Ascending aorta (tissue), 2 donors: ENCODE data around the gene NRXN3. TPM values are rescaled to one million over a fixed set of nuclear protein-coding genes. Genes with fewer than 3 reads are reported as not detected.
"Not testable (repeated sequence)": the region's sequence is repeated elsewhere in the genome, so short reads cannot be mapped to it uniquely, and the experiment has no call there.

Experiments used
- DNase-seq, 2 donors: peaks; one replicate each; pipeline ENCODE4 v3.0.0-alpha.2; 2019; ENCODE audit warnings: low spot score in 2 of 2
- H3K27ac ChIP-seq, 2 donors: fragments of 200-600 bp; sonication (generic); one replicate each; pipeline ENCODE4 v1.5.1; 2016 to 2017; ENCODE audit warnings: mild to moderate bottlenecking in 1 of 2
- H3K27me3 ChIP-seq: fragments of 200-600 bp; sonication (generic); one replicate; pipeline ENCODE4 v1.5.1; 2017
- H3K36me3 ChIP-seq, 2 donors: fragments of 200-600 bp; sonication (generic); one replicate each; pipeline ENCODE4 v1.5.1; 2016
- H3K4me1 ChIP-seq, 2 donors: fragments of 200-600 bp; sonication (generic); one replicate each; pipeline ENCODE4 v1.5.1; 2016 to 2017; ENCODE audit warnings: mild to moderate bottlenecking in 1 of 2
- H3K4me3 ChIP-seq, 2 donors: fragments of 200-600 bp; sonication (generic); one replicate each; pipeline ENCODE4 v1.5.1; 2016 to 2017; ENCODE audit warnings: mild to moderate bottlenecking in 1 of 2
- H3K9me3 ChIP-seq, 2 donors: fragments of 200-600 bp; sonication (generic); one replicate each; pipeline ENCODE4 v1.5.1; 2016
- intact Hi-C: fragments of 100-400 bp; cut with DNase I; formaldehyde crosslinking; loops from one replicate; pipeline ENCODE4 v1.15.1; 2023
- total RNA-seq: library from RNA; depleted of rRNA; stranded (reverse); fragments of >200 nt; gene quantifications from one replicate; pipeline ENCODE4 v1.1.0, GENCODE V29; 2016
- TF ChIP-seq, protein P1 (sequence below), 3 experiments: fragments of 200-600 bp in 2 of 3; fragments of 450-650 bp in 1 of 3; sonication (generic) in 2 of 3; IDR thresholded peaks; one replicate each; pipeline ENCODE4 v1.5.1; 2016 to 2019; ENCODE audit warnings: antibody characterized with exemption in 3 of 3, mild to moderate bottlenecking in 1 of 3, moderate library complexity in 1 of 3

The NRXN3 gene
- total RNA-seq, 1 donor from 2014 or later: 21.0 TPM

DNA sequence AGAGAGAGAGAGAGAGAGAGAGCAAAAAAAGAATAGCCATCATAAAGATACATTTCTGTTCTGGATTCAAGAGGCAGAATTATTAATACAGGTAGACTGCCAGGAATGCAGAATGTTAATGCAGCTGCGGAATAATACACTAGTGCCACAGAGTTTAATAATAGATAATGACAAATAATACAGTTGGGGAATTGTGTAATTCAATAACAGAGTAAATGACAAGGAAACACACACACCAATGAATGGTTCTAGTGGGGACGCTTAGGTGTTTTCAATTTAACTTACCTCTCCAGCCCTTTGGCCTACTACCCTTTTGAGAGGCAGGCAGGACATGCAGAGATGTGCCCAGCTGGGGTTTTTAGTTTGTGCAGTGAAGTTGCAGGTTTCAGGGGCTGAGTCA, 313.9 kb downstream of the NRXN3 start:
- Histone ChIP-seq H3K4me3 (no peak overlapping the region), H3K27me3 (no peaks in the 10 kb centered on the region), H3K4me1 (no peaks in the 10 kb centered on the region), H3K27ac (no peak overlapping the region), H3K9me3 (no peaks in the 10 kb centered on the region), H3K36me3 (no peaks in the 10 kb centered on the region)
- intact Hi-C loops: no loop called here
- no peak for DNase-seq
- TF ChIP-seq, protein P1, sequence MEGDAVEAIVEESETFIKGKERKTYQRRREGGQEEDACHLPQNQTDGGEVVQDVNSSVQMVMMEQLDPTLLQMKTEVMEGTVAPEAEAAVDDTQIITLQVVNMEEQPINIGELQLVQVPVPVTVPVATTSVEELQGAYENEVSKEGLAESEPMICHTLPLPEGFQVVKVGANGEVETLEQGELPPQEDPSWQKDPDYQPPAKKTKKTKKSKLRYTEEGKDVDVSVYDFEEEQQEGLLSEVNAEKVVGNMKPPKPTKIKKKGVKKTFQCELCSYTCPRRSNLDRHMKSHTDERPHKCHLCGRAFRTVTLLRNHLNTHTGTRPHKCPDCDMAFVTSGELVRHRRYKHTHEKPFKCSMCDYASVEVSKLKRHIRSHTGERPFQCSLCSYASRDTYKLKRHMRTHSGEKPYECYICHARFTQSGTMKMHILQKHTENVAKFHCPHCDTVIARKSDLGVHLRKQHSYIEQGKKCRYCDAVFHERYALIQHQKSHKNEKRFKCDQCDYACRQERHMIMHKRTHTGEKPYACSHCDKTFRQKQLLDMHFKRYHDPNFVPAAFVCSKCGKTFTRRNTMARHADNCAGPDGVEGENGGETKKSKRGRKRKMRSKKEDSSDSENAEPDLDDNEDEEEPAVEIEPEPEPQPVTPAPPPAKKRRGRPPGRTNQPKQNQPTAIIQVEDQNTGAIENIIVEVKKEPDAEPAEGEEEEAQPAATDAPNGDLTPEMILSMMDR (IDR thresholded peaks at IDR 0.05): no peak

DNA sequence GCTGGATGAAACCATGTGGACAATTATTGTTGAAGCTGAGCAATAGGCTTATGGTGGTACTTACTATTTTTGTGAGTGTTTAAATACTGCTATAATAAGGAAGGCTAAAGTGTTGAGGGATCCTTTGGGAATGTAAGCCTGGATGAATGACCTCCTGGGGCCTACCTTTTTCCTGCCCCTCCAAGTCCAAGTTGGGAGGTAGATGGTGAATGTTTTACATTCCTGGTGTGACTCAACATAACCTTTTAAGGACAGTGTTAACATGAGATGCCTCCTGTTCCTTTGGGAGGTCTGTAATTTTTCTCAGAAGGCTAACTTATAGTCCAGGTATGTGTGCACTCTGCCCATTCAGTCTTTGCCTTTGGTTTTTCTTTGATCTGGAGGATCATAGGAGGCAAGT, 315.9 kb downstream of the NRXN3 start:
- intact Hi-C loops: no loop called here
- H3K27ac ChIP-seq: no peak overlapping the region
- no peaks in the 10 kb centered on the region for H3K36me3 ChIP-seq
- H3K4me3 ChIP-seq: no peak overlapping the region
- no peaks in the 10 kb centered on the region for H3K27me3 ChIP-seq
- H3K9me3 ChIP-seq: no peaks in the 10 kb centered on the region
- H3K4me1 ChIP-seq: no peaks in the 10 kb centered on the region
- DNase-seq: no peak
- TF ChIP-seq, protein P1 (IDR thresholded peaks at IDR 0.05): no peak

DNA sequence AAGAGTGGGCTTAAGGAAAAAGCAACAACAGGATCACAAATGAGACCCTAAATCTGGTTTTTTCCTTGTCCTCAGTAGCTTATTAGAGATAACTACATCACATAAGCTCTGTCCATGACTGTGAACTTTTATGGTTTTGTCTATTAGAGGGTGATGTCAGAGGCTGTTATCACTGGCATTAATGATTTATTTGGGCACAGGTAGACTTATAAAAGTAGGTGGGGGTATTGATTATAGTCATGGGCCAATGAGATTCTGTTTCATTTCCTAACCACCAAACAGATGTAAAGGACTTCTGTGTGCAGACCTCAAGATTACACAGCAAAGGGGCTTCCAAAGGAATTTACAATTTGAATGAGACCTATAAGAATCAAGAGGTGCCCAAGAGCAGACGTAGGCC, 316.4 kb downstream of the NRXN3 start:
- Histone ChIP-seq H3K4me3 (no peak overlapping the region), H3K36me3 (no peaks in the 10 kb centered on the region), H3K9me3 (no peaks in the 10 kb centered on the region), H3K27ac (no peak overlapping the region), H3K27me3 (no peaks in the 10 kb centered on the region), H3K4me1 (no peaks in the 10 kb centered on the region)
- no peak for DNase-seq
- intact Hi-C loops: no loop called here
- TF ChIP-seq, protein P1 (IDR thresholded peaks at IDR 0.05): no peak

DNA sequence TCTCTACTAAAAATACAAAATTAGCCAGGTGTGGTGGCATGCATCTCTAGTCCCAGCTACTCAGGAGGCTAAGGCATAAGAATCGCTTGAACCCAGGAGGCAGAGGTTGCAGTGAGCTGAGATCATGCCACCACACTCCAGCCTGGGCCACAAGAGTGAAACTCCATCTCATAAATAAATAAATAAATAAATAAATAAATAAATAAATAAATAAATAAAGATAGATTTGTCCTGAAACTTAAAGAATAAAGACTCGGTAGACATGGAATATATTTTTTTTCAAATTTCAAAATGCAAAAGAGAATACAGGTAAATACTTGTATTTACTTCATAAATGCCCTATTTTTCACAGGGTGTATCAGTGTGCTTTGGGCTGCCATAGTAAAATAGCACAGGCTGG, 317.4 kb downstream of the NRXN3 start:
- intact Hi-C loops: not testable (repeated sequence)

DNA sequence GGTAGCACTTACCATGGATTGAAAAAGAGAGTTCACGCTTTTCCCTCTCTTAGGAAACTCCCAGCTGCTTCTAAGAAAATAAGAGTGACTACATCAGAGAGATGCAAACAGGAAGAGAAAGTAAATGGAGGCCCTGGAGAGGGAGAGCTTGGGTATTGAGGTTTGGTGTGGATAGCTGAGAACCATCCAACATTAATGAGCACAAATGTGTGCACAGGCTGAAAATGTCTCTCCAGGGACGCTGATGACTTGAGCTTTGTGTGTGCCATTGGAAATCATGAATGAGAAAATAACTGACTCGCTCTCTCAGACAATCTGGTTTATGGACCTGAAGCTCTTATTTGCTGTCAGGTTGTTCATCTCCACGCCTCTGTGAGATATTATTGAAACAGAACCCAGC, 318.8 kb downstream of the NRXN3 start:
- H3K36me3 ChIP-seq: no peaks in the 10 kb centered on the region
- DNase-seq: no peak
- TF ChIP-seq, protein P1 (IDR thresholded peaks at IDR 0.05): no peak
- H3K4me1 ChIP-seq: no peaks in the 10 kb centered on the region
- H3K9me3 ChIP-seq: no peaks in the 10 kb centered on the region
- H3K27me3 ChIP-seq: no peaks in the 10 kb centered on the region
- intact Hi-C loops: no loop called here
- H3K27ac ChIP-seq: no peak overlapping the region
- no peak overlapping the region for H3K4me3 ChIP-seq

More for the DNA sequence above, 317.4 kb downstream of the NRXN3 start:
- not testable (repeated sequence) for DNase-seq, H3K9me3 ChIP-seq, H3K27me3 ChIP-seq, H3K27ac ChIP-seq, H3K36me3 ChIP-seq, H3K4me1 ChIP-seq, H3K4me3 ChIP-seq

DNA sequence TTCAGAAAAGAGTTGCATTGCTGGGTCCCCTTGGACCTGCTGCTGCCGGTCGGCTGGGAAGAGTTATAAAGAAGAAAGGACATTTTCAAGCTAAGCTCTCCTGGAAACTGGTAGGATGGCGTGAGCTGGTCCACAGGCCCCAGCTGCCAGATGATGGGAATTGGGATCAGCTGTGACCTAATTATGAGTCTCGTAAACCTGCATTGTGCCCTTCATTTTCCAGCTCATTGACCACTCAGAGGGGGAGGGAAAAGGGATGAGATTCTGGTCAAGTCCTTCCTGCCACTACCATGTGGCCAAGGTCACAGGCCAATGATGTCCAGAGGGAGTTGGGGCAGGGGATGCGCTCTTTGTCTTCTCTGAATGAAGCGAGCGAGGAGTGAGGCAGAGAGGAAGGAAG, 320.9 kb downstream of the NRXN3 start:
- H3K27ac ChIP-seq: no peak overlapping the region
- DNase-seq: no peak
- H3K4me3 ChIP-seq: no peak overlapping the region
- no peaks in the 10 kb centered on the region for H3K9me3 ChIP-seq
- intact Hi-C loops: no loop called here
- TF ChIP-seq, protein P1 (IDR thresholded peaks at IDR 0.05): no peak
- H3K36me3 ChIP-seq: no peaks in the 10 kb centered on the region
- H3K27me3 ChIP-seq: no peaks in the 10 kb centered on the region
- H3K4me1 ChIP-seq: no peaks in the 10 kb centered on the region
